GM04504 (cell line): Measurements from ENCODE around the gene PTPRN2.

Experiments
- DNase-seq: peaks from one replicate; pipeline ENCODE4 v3.0.0-alpha.2; 2012; ENCODE audit warnings: low read depth

PTPRN2 gene

DNA sequence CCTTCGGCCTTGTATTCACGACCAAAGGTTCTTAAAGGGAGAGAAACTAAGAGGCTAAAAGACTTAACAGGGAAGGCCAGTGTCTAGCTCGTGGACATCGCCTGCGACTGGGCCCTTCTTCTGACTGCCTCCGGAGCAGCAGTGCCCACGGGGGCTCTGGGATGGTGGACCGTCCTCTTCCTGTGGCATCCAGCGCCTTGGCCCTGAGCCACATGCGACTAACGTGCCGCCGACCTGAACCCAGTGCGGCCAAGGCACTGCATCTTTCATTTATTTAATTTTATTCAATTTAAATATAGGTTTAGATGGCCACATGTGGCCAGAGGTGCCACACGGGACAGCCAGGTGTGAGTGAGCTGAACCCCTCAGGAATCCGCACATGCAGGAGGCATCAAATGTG lies 451.7 kb downstream of the PTPRN2 start:
- DNase-seq = no peak

DNA sequence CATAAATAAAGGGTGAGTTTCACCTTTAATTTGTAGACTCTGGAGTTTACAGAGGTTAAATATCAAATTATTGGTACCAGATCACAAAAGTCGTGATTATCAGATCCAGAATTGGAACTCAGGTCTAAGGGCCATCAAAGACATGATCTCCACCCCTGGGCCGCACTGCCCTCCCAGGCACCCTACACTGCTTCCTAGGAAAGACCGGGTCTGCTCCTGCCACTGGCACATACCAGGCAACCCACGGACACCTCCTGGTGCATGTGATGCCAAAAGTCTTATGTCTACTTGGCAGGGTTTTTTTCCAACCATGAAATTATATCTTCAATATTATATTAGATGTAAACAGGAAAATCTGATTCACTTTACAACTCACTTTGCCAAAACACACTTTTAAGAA lies 452.8 kb downstream of the PTPRN2 start:
- no peak for DNase-seq

DNA sequence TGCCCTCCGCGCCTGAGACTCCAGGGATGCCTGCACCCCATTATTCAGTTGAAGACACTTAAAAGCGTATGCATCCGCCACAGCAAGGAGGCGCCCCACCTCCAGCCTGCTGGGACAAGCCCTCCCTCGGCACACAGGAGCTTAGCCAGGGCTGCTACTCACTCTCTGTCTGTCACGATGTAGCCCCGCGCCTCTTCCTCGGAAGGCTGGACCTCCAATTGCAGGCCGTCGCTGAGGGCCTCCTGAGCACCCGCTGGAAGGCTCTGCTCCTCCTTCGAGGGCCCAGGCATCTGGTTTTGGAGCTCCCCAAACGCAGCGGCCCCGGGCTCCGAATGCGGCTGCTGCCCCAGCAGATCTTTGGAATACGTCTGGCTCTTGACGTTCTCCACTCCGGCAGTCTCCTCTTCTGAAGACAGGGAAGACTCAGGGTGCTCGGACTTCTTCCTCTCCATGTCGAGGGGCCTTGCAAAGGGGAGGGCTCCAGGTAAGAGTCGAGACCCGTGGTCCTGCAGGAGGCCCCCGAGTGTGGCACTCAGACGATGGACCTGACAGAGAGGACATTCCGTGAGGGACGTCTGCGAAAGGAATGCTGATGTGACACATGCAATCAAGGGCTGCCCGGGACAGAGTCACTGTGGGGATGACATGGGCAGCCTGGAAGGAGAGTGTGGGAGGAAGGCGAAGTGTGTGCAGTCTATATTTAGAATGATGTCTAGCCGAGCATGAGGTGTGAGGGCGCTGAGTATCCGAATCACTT lies 453.9 kb downstream of the PTPRN2 start:
- DNase-seq = no peak

DNA sequence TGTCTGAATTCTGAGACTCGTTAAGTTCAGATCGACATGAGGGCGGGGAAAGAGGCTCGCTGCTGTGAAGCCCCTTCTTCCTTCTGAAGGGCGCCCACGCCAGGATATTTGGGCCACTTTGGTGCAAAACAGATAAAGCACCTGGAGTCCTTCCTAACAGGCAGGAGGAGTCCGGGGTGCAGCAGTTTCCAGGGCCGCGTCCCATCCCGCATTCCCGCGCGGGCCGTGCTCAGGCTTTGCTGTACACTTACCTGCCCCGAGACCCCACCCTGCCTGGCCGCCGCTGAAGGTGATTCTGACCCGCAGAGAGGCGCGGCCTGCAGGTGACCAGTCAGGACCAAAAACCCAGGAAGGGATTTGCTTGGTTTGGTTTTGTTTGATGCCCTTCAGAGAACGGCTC lies 454.6 kb downstream of the PTPRN2 start:
- no peak for DNase-seq

DNA sequence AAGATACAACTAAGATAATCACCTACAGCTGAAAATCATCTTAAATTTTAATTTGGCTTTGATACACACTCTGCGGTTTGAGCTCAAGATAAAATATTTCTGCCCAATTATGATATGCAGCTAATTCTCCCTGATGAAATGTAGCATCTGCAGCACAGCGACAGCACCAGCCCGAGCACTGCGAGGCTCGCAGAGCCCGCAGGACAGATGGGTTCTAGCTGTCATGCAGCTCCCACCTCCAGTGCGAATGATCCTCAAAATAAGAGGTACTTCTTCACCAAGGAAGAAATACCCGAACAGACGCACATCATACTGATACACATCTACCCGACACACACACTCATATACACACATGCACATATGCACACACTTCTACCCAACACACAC lies 457.6 kb downstream of the PTPRN2 start:
- no peak for DNase-seq

DNA sequence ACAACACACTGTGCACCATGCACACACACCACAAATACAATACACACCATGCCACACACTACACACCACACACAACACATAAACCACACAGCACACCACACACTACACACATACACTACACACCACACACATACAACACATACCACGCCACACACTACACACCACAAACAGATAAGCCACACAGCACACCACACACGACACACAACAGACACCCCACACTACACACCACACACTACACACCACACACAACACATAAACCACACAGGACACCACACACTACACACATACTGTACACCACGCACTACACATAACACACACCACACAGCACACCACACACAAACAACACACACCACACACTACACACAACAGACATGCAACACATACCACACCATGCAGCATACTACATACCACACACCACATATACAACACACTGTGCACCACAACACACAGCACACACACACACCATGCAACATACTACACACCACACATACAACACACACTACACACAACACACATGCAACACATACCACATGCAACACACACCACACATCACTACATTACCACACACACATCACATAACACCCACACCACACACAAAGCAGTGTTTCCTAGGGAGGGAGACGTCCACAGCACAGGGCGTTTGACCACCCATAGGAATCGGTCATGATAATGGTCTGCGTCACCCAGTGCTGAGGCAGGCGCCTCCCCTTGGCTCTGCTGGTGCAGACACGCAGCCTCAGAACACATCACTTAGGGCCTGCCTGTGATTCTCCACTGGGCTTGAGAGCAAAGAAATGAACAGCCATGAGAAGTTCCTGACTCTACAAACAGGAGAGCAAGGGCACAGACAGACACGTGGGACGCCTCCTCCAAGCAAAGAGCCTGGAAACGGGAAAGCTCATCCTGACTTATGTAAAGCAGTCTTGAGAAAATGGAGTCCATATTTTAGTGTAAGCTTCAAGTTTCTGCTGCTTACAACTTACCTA lies 458.3 kb downstream of the PTPRN2 start:
- no peak for DNase-seq

DNA sequence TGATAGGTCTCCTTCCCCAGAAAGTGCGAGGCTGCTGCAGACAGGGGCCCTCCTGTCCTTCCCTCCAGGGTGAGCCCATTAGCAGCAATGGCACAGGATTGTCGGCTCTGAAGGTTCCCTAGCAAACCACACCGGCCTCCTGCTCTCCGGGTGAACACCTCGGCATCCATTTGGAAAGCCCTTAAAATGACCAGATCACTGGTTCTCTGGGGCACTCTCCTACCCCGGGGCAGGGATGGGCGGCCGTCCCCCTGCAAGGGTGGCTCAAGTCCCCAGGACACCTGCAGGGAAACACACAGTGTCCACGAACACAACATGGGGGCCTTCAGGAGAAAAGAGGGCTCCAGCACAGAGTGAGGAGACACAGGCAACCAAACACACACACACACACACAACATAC lies 459.1 kb downstream of the PTPRN2 start:
- no peak for DNase-seq

DNA sequence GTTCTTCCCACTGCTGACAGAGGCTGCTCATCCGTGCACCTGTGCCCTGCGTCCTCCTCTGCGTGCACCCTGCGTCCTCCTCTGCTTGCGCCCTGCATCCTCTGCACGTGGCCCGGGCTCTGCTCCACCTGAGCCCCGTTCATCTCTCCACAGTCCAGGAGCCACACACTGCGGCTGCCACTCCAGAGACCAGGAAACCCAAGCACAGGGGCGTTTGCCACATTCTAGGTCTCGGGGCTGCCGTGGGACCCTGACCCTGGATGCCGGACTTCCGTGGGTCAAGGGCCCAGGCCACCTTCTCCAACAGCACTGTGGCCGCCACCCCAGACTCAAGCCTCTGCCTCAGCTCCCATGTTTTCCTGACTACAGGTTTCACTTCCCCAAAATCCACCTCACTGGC lies 460.4 kb downstream of the PTPRN2 start:
- DNase-seq = no peak

DNA sequence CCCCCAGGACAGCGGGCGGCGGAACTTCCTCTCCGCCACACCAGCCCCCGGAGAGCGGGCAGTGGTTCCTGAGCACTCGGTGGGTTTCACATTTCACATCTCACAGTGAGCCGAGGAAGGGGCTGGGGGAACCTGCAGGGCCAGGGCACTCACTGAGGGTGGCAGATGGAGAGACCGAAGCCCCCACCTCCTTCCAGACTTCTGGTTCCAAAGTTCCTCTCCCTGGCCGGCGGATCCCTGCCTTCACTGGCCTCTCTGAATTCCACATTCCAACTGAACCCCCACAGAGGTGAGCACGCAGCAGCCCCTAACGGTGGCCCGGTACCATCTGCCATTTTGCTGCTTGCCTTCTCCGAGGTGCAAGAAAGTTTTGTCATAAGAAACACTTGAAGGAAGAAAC lies 461.0 kb downstream of the PTPRN2 start:
- no peak for DNase-seq

DNA sequence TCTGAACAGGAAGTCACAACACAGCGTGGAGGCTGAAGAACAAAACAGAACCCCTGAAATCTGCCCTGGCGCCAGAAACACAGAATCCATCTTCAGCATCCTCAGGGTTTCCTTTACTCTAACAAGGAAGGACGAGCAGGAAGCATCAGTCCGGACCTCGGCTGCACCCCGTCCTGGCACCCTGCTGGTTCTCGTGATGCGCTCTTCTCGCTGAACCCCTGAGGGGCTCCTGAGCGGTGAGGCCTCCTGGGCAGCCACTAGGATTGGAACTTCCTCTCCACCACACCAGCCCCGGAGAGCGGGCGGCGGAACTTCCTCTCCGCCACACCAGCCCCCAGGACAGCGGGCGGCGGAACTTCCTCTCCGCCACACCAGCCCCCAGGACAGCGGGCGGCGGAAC lies 461.9 kb downstream of the PTPRN2 start:
- DNase-seq = no peak

DNA sequence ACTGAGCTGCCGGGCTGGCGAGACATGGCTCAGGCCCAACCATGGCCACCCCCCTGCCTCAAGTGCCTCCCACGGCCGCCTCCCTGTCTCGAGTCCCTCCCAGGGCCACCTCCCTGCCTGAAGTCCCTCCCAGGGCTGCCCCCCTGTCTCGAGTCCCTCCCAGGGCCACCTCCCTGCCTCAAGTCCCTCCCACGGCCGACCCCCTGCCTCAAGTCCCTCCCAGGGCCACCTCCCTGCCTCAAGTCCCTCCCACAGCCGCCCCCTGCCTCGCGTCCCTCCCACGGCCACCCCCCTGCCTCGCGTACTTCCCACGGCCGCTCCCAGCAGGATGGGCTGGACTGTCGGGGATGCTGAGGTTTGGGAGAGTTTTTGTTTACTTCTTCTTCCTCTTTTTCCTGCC lies 462.5 kb downstream of the PTPRN2 start:
- DNase-seq = no peak

DNA sequence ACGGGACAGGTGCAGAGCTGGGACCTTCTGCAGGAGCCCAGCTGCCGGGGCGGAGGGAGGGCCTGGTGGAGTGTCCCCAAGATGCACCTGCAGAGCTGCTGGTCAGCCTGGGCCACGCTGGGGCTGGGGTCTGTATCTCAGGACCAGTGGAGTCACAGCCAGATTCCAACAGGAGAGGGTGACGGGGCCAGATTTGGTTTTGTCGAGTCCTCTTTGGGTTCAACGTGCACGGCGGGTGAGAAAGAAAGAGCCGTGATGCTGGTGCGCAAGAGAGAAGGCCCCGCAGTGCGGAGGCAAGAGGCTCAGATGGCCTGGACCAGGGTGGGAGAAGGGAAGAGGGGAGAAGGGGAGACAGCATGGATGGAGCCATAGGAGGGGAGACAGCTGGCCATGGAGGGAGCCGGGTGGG lies 462.9 kb downstream of the PTPRN2 start:
- DNase-seq = no peak

DNA sequence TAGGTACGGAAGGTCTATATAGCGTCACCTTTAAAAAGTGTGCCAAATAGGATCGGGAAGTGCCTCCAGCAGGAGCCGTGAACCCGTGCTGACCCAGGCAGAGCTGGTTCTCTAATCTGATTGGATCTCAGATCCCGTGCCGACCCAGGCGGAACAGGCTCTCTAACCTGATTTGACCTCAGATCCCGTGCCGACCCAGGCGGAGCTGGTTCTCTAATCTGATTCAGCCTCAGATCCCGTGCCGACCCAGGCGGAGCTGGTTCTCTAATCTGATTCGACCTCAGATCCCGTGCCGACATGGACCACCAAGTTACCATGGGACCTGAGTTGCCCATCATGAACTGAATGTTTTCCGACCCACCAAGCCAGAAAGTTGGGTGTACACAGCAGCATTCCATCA lies 463.9 kb downstream of the PTPRN2 start:
- no peak for DNase-seq

DNA sequence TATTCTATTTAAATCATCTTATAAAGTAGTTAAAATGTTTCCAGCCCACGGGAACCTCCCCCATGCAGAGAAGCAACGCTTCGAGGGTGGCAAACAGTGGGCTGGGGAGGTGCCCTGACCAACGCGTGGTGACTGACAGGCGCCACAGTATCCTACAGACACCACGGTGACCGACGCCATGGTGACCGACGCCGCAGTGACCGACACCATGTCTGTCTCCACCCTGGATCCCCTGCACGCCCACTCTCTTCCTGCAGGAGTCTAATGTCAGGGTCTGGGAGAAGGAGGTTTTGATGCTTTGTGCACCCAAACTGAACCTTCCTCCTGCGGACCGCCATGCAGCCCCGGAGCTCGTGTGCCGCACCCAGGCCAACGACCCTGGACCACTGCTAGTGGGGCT lies 464.4 kb downstream of the PTPRN2 start:
- DNase-seq = no peak

DNA sequence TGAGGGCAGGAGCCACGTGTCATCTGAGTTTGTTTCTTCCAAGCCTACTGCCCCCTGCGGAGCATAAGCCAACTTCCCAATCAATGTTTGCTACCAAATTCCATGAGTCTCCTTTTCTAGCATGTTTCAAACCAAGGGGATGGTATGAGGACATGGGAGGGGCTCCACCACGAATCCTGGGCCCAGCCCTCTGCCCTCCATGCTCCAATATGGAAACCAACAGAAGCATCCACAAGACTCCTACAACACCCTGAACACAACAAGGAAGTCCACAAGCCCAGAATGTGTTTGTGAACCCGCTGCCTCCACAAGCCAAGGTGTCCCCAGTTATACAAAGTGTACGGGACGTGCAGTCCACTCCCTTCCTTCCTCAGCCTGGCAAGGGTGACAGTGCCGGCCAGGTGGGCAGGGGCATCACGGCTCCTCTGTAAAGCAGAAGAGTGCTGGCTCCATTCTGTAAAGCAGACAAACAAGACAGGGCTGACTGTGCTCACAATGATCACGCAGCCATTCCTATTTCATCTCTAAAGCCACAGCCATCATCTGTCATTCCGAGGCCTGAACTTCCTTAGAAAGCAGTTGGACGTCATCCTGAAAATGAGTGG lies 466.1 kb downstream of the PTPRN2 start:
- no peak for DNase-seq

DNA sequence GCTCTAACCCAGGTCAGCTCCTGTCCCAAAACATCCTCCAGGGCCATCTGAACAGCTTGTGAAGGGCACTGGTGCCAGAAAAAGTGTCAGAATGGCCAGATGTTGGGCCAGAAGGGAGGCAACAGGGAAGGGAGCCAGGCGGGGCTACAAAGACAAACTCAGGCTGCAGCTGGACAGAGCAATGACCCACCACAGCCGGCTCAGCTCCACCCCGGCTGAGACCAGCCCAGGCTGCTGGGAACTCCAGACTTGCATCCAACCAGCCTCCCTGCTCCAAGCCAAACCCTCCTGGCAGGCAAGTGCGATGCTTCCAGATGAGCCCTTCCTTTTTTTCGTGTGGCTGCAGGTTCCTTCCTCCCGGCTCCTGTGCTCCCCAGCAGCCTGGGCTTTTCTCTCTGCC lies 466.9 kb downstream of the PTPRN2 start:
- no peak for DNase-seq

DNA sequence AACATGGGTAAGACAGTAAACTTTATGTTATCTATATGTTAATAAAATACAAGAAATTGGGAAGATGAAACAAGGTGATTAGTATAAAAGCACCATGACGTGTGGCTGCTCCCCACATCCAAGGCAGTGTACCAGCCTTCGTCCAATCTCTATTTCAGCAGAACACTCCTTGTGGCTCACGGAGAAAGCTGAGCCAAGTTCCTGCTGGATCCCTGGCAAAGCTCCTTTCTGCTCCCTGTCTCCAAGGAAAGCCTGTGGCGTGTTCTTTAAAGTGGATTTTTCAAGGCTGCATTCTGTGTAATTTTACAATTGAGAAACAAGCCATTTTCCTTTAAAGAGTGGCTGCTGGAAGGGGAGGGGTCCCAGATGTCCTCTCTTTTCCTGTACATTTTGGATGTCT lies 467.3 kb downstream of the PTPRN2 start:
- no peak for DNase-seq

DNA sequence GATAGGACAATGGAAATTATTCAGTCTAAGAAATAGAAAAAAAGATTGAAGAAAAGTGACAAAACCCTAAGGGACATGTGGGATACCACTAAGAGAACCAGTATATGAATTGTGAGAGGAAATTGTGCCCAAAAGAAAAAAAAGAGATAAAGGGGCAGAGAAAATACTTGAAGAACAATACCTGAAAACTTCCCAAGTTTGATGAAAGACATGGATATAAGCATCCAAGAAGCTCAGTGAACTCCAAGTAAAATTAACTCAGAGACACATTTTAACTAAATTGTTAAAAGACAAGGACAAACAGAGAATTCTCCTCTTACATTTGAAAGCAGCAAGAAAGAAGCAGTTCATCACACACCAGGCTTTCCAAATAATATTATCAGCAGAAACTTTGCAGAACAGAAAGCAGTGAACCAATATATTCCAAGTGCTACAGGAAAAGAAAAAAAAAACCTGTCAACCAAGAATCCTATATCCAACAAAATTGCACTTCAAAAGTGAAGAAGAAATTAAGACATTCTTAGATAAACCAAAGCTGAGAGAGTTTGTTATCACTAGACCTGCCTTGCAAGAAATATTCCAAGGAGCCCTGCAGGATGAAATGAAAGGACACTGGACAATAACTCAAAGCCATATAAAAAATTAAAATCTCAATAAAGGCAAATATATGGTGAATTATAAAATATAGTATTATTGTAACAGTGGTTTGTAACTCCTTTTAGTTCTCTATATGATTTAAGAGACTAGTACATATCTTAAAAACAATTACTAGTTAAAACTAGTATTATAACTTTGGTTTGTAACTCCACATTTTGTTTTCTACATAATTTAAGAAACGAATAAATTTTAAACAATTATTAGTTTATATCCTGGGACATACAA lies 470.0 kb downstream of the PTPRN2 start:
- DNase-seq = no peak

DNA sequence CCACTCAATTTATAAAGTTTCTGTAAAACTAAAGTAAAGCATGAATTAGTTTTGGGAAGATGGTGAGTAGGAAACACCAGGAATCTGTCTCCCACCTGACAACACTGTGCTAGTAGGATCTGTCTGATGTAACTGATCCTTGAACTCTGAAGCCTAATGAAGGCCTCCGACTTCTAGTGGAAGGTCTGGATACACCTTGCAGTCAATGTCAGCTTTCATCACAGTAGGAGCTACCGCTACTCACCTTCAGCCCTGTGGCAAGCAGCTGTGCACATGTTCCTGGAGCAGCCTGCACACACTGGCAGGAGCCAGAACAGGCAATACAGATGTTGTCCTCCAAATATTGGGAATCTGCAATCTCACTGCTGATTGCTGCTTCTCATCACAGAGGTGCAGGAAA lies 471.4 kb downstream of the PTPRN2 start:
- no peak for DNase-seq

DNA sequence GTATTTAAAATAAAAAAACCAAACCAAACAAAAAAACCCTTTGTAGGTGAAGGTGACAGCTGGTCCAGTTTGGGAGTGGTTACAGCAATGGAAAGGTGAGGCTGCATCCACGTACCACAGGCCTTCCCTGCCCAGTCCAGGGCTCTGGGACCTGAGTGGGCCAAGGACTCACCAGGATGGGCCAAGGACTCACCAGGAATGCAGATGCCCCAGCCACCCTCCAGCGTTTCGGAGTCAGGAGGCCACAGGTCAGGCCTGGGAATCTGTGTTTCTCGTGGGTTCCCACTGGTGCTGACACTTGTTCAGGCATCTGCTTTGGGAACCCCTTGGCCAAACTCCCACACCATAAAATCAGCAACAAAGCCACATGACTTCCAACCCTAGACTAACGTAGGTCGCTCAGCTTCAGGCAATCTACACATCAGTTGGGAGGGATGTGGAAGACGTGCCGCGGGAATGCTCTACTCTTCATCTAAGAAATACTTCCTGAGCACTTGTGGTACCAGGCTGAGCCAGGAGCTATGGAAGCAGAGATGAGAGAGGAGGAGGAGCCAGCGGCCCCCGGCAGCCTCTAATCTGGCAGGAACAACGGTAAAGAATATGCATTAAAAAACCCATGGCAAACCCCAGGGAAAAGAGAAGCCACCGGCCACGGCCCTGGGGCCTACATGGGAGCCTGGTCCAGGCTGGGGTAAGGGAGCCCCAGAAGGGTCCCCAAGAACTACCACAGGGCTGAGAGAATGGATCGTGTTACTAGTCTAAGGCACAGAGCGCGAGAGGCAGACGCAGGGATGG lies 473.4 kb downstream of the PTPRN2 start:
- no peak for DNase-seq
